Measurements from ENCODE around the gene TAF3. TPM values are rescaled to one million over a fixed set of nuclear protein-coding genes. Genes with fewer than 3 reads are reported as not detected.

The TAF3 gene
- total and polyA plus RNA-seq, 5 donors from 2014 or later: 6.8 to 20.8 (median 8.8) TPM

DNA sequence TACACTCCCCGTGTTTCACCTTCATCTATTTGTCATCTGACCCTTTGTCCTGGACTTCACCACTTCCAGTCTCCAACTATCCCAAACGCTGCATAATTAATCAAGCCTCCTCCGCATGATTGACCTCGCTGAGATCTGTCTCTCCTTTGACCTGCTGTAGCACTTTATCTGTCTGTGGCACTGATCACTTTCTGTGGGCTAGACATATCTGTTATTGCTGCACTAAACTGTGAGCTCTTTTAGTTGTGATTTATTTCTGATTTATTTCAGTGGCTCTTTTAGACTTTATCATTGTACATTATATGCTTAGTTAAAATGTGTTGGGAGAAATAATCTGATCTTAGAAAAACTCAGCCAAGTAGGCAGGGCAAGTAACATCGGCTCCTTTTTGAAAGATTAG, 144.3 kb downstream of the TAF3 start:
- no peak overlapping the region for H3K27ac Mint-ChIP-seq
- H3K27me3 Mint-ChIP-seq: no peaks in the 10 kb centered on the region
- no peaks in the 10 kb centered on the region for H3K27me3 ChIP-seq (ENCODE audit: control insufficient read depth, insufficient read depth, low read length)
- ATAC-seq (ENCODE audit: low read depth in 2 of 2) (no peak), DNase-seq (no peak)
- no peaks in the 10 kb centered on the region for H3K4me1 ChIP-seq (ENCODE audit: control insufficient read depth, insufficient read depth, low read length, poor library complexity, severe bottlenecking)
- H3K4me1 Mint-ChIP-seq: peaks cover 6 to 14% (median 9%) of the 10 kb centered on the region in 4 donors
- no peak overlapping the region for H3K27ac ChIP-seq (ENCODE audit: insufficient read depth, low read length, poor library complexity, severe bottlenecking)
- H3K36me3 ChIP-seq (ENCODE audit: control insufficient read depth, insufficient read depth, low read length): peaks cover 21% of the 10 kb centered on the region
- H3K4me3 Mint-ChIP-seq: no peak overlapping the region
- H3K9me3 Mint-ChIP-seq: no peaks in the 10 kb centered on the region
- H3K36me3 Mint-ChIP-seq: peaks cover 27% of the 10 kb centered on the region
- H3K4me3 ChIP-seq (ENCODE audit: low read depth, low read length): no peak overlapping the region
- no peaks in the 10 kb centered on the region for H3K9me3 ChIP-seq (ENCODE audit: control insufficient read depth in 2 of 2, low read length in 2 of 2)

DNA sequence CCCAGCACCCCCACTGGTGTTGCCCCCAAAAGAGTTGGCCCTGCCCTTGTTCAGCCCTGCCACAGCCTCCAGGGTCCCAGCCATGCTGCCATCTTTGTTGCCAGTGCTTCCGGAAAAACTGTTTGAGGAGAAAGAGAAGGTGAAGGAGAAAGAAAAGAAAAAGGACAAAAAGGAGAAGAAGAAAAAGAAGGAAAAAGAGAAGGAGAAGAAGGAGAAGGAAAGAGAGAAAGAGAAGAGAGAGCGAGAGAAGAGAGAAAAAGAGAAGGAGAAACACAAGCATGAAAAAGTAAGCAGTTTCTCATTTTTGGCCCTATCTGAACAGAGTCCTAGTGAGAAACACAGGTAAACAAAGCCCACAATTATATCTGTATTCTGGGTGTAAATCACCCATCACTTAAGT, 147.2 kb downstream of the TAF3 start:
- peaks cover 22% of the 10 kb centered on the region for H3K36me3 Mint-ChIP-seq
- H3K9me3 Mint-ChIP-seq: no peaks in the 10 kb centered on the region
- Histone ChIP-seq H3K27me3 (ENCODE audit: control insufficient read depth, insufficient read depth, low read length) (no peaks in the 10 kb centered on the region), H3K9me3 (ENCODE audit: control insufficient read depth in 2 of 2, low read length in 2 of 2) (no peaks in the 10 kb centered on the region), H3K4me1 (ENCODE audit: control insufficient read depth, insufficient read depth, low read length, poor library complexity, severe bottlenecking) (no peaks in the 10 kb centered on the region), H3K36me3 (ENCODE audit: control insufficient read depth, insufficient read depth, low read length) (peaks cover 24% of the 10 kb centered on the region), H3K4me3 (ENCODE audit: low read depth, low read length) (no peak overlapping the region), H3K27ac (ENCODE audit: insufficient read depth, low read length, poor library complexity, severe bottlenecking) (no peak overlapping the region)
- H3K4me3 Mint-ChIP-seq: no peak overlapping the region
- H3K27me3 Mint-ChIP-seq: no peaks in the 10 kb centered on the region
- peak overlapping the region in 1 of 3 donors; percentile 67 for H3K27ac Mint-ChIP-seq
- ATAC-seq (ENCODE audit: low read depth in 2 of 2) (no peak), DNase-seq (no peak)
- peaks cover 11 to 21% (median 14%) of the 10 kb centered on the region in 4 donors for H3K4me1 Mint-ChIP-seq

DNA sequence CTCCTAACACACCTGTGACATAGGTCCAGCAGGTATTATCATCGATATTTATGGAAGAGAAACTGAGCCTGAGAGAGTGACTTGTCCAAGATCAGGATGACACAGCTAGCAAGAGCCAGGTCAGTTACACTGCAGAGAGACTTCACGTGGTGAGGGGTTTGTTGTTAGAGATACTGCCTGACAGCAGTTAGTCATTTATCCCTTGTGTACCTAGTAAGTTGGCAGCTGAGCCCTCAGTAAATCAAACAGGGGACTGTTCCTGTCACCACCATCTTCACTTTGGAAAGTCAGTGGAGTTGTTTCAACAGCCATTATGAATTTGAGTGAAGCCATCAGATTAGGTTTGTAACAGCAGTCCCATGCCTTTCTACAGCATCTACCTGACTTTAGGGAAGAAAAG, 148.7 kb downstream of the TAF3 start:
- Mint-ChIP-seq H3K9me3 (no peaks in the 10 kb centered on the region), H3K36me3 (peaks cover 22% of the 10 kb centered on the region)
- no peak for ATAC-seq (ENCODE audit: low read depth in 2 of 2)

GRCh38 chr10:7968510-7969112, 150.3 kb downstream of the TAF3 start:
- H3K9me3 ChIP-seq (ENCODE audit: control insufficient read depth in 2 of 2, low read length in 2 of 2): no peaks in the 10 kb centered on the region
- H3K4me1 ChIP-seq (ENCODE audit: control insufficient read depth, insufficient read depth, low read length, poor library complexity, severe bottlenecking): no peaks in the 10 kb centered on the region
- DNase-seq (no peak), ATAC-seq (ENCODE audit: low read depth in 2 of 2) (no peak)
- peaks cover 22% of the 10 kb centered on the region for H3K36me3 Mint-ChIP-seq
- H3K9me3 Mint-ChIP-seq: no peaks in the 10 kb centered on the region
- H3K4me3 ChIP-seq (ENCODE audit: low read depth, low read length): no peak overlapping the region
- H3K27ac ChIP-seq (ENCODE audit: insufficient read depth, low read length, poor library complexity, severe bottlenecking): no peak overlapping the region
- peak overlapping the region in 1 of 3 donors; percentile 20 for H3K27ac Mint-ChIP-seq
- H3K36me3 ChIP-seq (ENCODE audit: control insufficient read depth, insufficient read depth, low read length): peaks cover 26% of the 10 kb centered on the region
- H3K4me1 Mint-ChIP-seq: peaks cover 11 to 21% (median 16%) of the 10 kb centered on the region in 4 donors
- H3K4me3 Mint-ChIP-seq: no peak overlapping the region
- H3K27me3 ChIP-seq (ENCODE audit: control insufficient read depth, insufficient read depth, low read length): no peaks in the 10 kb centered on the region
- no peaks in the 10 kb centered on the region for H3K27me3 Mint-ChIP-seq

More for the DNA sequence above, 148.7 kb downstream of the TAF3 start:
- Histone ChIP-seq H3K4me3 (ENCODE audit: low read depth, low read length) (no peak overlapping the region), H3K27me3 (ENCODE audit: control insufficient read depth, insufficient read depth, low read length) (no peaks in the 10 kb centered on the region), H3K27ac (ENCODE audit: insufficient read depth, low read length, poor library complexity, severe bottlenecking) (no peak overlapping the region), H3K4me1 (ENCODE audit: control insufficient read depth, insufficient read depth, low read length, poor library complexity, severe bottlenecking) (no peaks in the 10 kb centered on the region), H3K36me3 (ENCODE audit: control insufficient read depth, insufficient read depth, low read length) (peaks cover 24% of the 10 kb centered on the region), H3K9me3 (ENCODE audit: control insufficient read depth in 2 of 2, low read length in 2 of 2) (no peaks in the 10 kb centered on the region)
- H3K4me1 Mint-ChIP-seq: peaks cover 11 to 21% (median 16%) of the 10 kb centered on the region in 4 donors
- no peak for DNase-seq
- H3K27ac Mint-ChIP-seq: no peak overlapping the region
- H3K27me3 Mint-ChIP-seq: no peaks in the 10 kb centered on the region
- no peak overlapping the region for H3K4me3 Mint-ChIP-seq

- peaks cover 16% of the 10 kb centered on the region for H3K36me3 ChIP-seq (ENCODE audit: control insufficient read depth, insufficient read depth, low read length)
- Mint-ChIP-seq H3K4me1 (peaks cover 11 to 17% (median 16%) of the 10 kb centered on the region in 4 donors), H3K27ac (peak overlapping the region in 1 of 3 donors; percentile 33), H3K36me3 (peaks cover 27% of the 10 kb centered on the region), H3K4me3 (no peak overlapping the region), H3K27me3 (no peaks in the 10 kb centered on the region), H3K9me3 (no peaks in the 10 kb centered on the region)
- no peaks in the 10 kb centered on the region for H3K9me3 ChIP-seq (ENCODE audit: control insufficient read depth in 2 of 2, low read length in 2 of 2)
- DNase-seq: no peak
- no peaks in the 10 kb centered on the region for H3K27me3 ChIP-seq (ENCODE audit: control insufficient read depth, insufficient read depth, low read length)
- no peaks in the 10 kb centered on the region for H3K4me1 ChIP-seq (ENCODE audit: control insufficient read depth, insufficient read depth, low read length, poor library complexity, severe bottlenecking)
- H3K4me3 ChIP-seq (ENCODE audit: low read depth, low read length): no peak overlapping the region
- H3K27ac ChIP-seq (ENCODE audit: insufficient read depth, low read length, poor library complexity, severe bottlenecking): no peak overlapping the region
- no peak for ATAC-seq (ENCODE audit: low read depth in 2 of 2)
Measured at GRCh38 chr10:7969623-7970022, 151.3 kb downstream of the TAF3 start.

DNA sequence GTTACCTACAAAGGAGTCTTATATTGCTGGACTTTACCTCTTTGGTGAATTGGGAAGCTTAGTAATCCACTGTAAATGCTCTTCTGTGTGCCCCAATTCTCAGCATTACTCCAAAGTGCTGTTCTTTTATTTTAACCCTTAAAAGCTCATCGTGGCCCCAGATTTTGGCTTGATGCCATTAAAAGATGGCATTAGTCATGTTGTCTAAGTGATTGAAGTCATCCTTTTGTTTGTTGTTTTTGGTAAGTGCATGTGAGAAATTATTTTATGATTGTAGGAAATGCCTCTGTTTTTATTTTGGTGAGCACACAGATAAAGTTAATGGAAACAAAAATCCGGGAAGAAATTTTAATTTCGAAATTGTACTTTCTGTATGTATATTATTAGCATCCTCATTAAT, 153.6 kb downstream of the TAF3 start:
- no peak overlapping the region for H3K4me3 Mint-ChIP-seq
- H3K36me3 Mint-ChIP-seq: peaks cover 27% of the 10 kb centered on the region

DNA sequence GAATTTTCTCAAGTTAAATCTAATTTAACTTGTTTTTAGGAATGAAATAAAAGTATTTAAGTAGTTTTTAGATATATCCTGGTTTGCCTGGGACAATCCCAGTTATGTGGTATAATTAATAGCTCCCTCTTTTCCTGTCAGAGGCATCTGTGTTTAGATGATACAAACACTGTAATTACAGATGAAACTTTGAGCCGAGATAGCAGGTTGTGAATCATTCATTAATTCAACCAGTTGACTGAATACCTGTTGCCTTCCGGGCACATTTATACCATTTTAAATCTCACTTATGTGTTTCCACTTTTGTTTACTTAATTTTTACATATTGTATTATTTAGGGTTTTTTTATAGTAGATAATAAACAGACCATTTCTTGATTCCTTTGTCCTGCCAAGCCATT, 154.1 kb downstream of the TAF3 start:
- no peak for ATAC-seq (ENCODE audit: low read depth in 2 of 2)
- no peaks in the 10 kb centered on the region for H3K27me3 ChIP-seq (ENCODE audit: control insufficient read depth, insufficient read depth, low read length)
- DNase-seq: no peak
- Mint-ChIP-seq H3K4me3 (no peak overlapping the region), H3K27me3 (no peaks in the 10 kb centered on the region), H3K27ac (no peak overlapping the region), H3K4me1 (peaks cover 6 to 17% (median 10%) of the 10 kb centered on the region in 4 donors), H3K36me3 (peaks cover 28% of the 10 kb centered on the region), H3K9me3 (no peaks in the 10 kb centered on the region)
- H3K4me3 ChIP-seq (ENCODE audit: low read depth, low read length): no peak overlapping the region
- no peaks in the 10 kb centered on the region for H3K4me1 ChIP-seq (ENCODE audit: control insufficient read depth, insufficient read depth, low read length, poor library complexity, severe bottlenecking)
- no peak overlapping the region for H3K27ac ChIP-seq (ENCODE audit: insufficient read depth, low read length, poor library complexity, severe bottlenecking)
- H3K36me3 ChIP-seq (ENCODE audit: control insufficient read depth, insufficient read depth, low read length): peaks cover 11% of the 10 kb centered on the region
- no peaks in the 10 kb centered on the region for H3K9me3 ChIP-seq (ENCODE audit: control insufficient read depth in 2 of 2, low read length in 2 of 2)

More for the DNA sequence above, 153.6 kb downstream of the TAF3 start:
- Histone ChIP-seq H3K36me3 (ENCODE audit: control insufficient read depth, insufficient read depth, low read length) (peaks cover 11% of the 10 kb centered on the region), H3K4me1 (ENCODE audit: control insufficient read depth, insufficient read depth, low read length, poor library complexity, severe bottlenecking) (no peaks in the 10 kb centered on the region), H3K27ac (ENCODE audit: insufficient read depth, low read length, poor library complexity, severe bottlenecking) (no peak overlapping the region), H3K4me3 (ENCODE audit: low read depth, low read length) (no peak overlapping the region), H3K9me3 (ENCODE audit: control insufficient read depth in 2 of 2, low read length in 2 of 2) (no peaks in the 10 kb centered on the region), H3K27me3 (ENCODE audit: control insufficient read depth, insufficient read depth, low read length) (no peaks in the 10 kb centered on the region)
- no peak for ATAC-seq (ENCODE audit: low read depth in 2 of 2)
- H3K4me1 Mint-ChIP-seq: peaks cover 6 to 17% (median 10%) of the 10 kb centered on the region in 4 donors
- no peaks in the 10 kb centered on the region for H3K27me3 Mint-ChIP-seq
- no peak overlapping the region for H3K27ac Mint-ChIP-seq
- DNase-seq: no peak
- no peaks in the 10 kb centered on the region for H3K9me3 Mint-ChIP-seq

DNA sequence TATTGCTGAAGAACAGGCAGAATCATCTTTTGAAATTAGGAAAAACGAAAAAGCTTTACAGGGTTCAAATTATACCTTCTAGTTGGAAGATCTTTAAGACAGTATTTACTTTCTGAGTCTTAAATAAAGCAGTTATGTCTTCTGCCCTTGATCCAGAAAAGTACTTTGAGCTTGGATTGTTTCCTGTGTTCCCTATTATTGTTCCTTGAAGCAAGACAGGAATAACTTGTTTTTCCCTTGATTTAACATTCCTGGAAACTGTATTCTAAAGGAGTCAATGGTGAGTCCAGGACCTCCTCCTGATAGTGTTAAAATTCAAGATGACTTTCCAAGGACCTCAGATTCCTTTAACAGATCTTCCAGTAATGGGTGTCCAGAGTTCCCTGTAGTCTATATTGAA, 161.9 kb downstream of the TAF3 start:
- H3K4me3 Mint-ChIP-seq: no peak overlapping the region
- no peaks in the 10 kb centered on the region for H3K27me3 Mint-ChIP-seq
- peaks cover 53% of the 10 kb centered on the region for H3K36me3 Mint-ChIP-seq
- no peaks in the 10 kb centered on the region for H3K4me1 ChIP-seq (ENCODE audit: control insufficient read depth, insufficient read depth, low read length, poor library complexity, severe bottlenecking)
- H3K4me3 ChIP-seq (ENCODE audit: low read depth, low read length): no peak overlapping the region
- H3K27ac ChIP-seq (ENCODE audit: insufficient read depth, low read length, poor library complexity, severe bottlenecking): no peak overlapping the region
- H3K27me3 ChIP-seq (ENCODE audit: control insufficient read depth, insufficient read depth, low read length): no peaks in the 10 kb centered on the region
- H3K9me3 Mint-ChIP-seq: no peaks in the 10 kb centered on the region
- no peak for ATAC-seq (ENCODE audit: low read depth in 2 of 2)
- no peak for DNase-seq
- peaks cover 0 to 7% (median 2%) of the 10 kb centered on the region in 4 donors for H3K4me1 Mint-ChIP-seq
- H3K36me3 ChIP-seq (ENCODE audit: control insufficient read depth, insufficient read depth, low read length): peaks cover 29% of the 10 kb centered on the region
- peak overlapping the region in 2 of 3 donors; percentile 6 to 75 for H3K27ac Mint-ChIP-seq
- no peaks in the 10 kb centered on the region for H3K9me3 ChIP-seq (ENCODE audit: control insufficient read depth in 2 of 2, low read length in 2 of 2)
